SK-N-SH (cell line): Measurements from ENCODE around the gene NCKAP5. TPM values are rescaled to one million over a fixed set of nuclear protein-coding genes. Genes with fewer than 3 reads are reported as not detected.

Experiments
- CTCF ChIA-PET: fragments of 300-600, 350-600 bp; formaldehyde crosslinking; extraction: SDS; loops from one replicate; lab custom pipeline; 2021; lab: Yijun Ruan, JAX
- POLR2A ChIA-PET: fragments of 350-600 bp; sonication (Branson Sonifier 250); formaldehyde crosslinking; extraction: SDS; loops from one replicate; lab custom pipeline; 2020; ENCODE audit warnings: antibody characterized with exemption, inconsistent platforms; lab: Yijun Ruan, JAX
- DNase-seq: peaks from one replicate; pipeline ENCODE4 v3.0.0; 2012
- H2AFZ ChIP-seq: fragments of 200-600 bp; sonication (generic); 2 replicates; pipeline ENCODE4 v1.8.1; 2016; ENCODE audit warnings: antibody characterized with exemption, mild to moderate bottlenecking, low read depth
- H3F3A ChIP-seq: fragments of 200-600 bp; sonication (generic); replicated peaks from 2 replicates; pipeline ENCODE3; 2016; ENCODE audit warnings: antibody characterized with exemption, mild to moderate bottlenecking; ENCODE audit not compliant: insufficient read depth
- H3K27ac ChIP-seq, 2 experiments: fragments of 200-500 bp in 1 of 2; fragments of 200-600 bp in 1 of 2; sonication (Bioruptor generic) in 1 of 2; sonication (generic), shearing (Covaris generic) in 1 of 2; 2 replicates each; pipeline versions ENCODE4 v1.5.1 to v1.6.1; 2014 to 2016; ENCODE audit warnings: low read depth in 2 of 2, inconsistent platforms in 1 of 2, low read length in 1 of 2, mild to moderate bottlenecking in 1 of 2, mixed read lengths in 1 of 2
- H3K27me3 ChIP-seq: fragments of 200-600 bp; sonication (generic), shearing (Covaris generic); 2 replicates; pipeline ENCODE4 v1.6.1; 2016; ENCODE audit warnings: mixed run types; ENCODE audit not compliant: insufficient read depth
- H3K36me3 ChIP-seq, 2 experiments: fragments of 200-500 bp in 1 of 2; fragments of 200-600 bp in 1 of 2; sonication (Bioruptor generic) in 1 of 2; sonication (generic) in 1 of 2; replicated peaks in 1 of 2; 2 replicates each; pipeline versions ENCODE3 to v1.5.1; 2014 to 2016; ENCODE audit warnings: low read length in 1 of 2, mild to moderate bottlenecking in 1 of 2; ENCODE audit not compliant: insufficient read depth in 2 of 2, control insufficient read depth in 1 of 2
- H3K4me1 ChIP-seq, 2 experiments: fragments of 200-500 bp in 1 of 2; fragments of 200-600 bp in 1 of 2; sonication (Bioruptor generic) in 1 of 2; sonication (generic), shearing (Covaris generic) in 1 of 2; 2 replicates each; pipeline versions ENCODE4 v1.5.1 to v1.6.1; 2014 to 2016; ENCODE audit warnings: low read depth in 1 of 2, low read length in 1 of 2, mixed run types in 1 of 2; ENCODE audit not compliant: insufficient read depth in 2 of 2, control insufficient read depth in 1 of 2
- H3K4me2 ChIP-seq: fragments of 200-600 bp; sonication (generic), shearing (Covaris generic); 2 replicates; pipeline ENCODE4 v1.6.1; 2017; ENCODE audit warnings: mixed run types
- H3K4me3 ChIP-seq, 2 experiments: fragments of 200-500 bp in 1 of 2; fragments of 200-600 bp in 1 of 2; sonication (Bioruptor generic) in 1 of 2; sonication (generic), shearing (Covaris generic) in 1 of 2; 2 replicates each; pipeline versions ENCODE4 v1.5.1 to v1.8.1; 2014 to 2016; ENCODE audit warnings: low read depth in 2 of 2, inconsistent platforms in 1 of 2, low read length in 1 of 2, mild to moderate bottlenecking in 1 of 2, mixed read lengths in 1 of 2, moderate library complexity in 1 of 2
- H3K79me2 ChIP-seq: fragments of 200-600 bp; sonication (generic); 2 replicates; pipeline ENCODE4 v1.8.1; 2017; ENCODE audit warnings: mild to moderate bottlenecking; ENCODE audit not compliant: insufficient read depth
- H3K9ac ChIP-seq: fragments of 200-600 bp; sonication (generic); 2 replicates; pipeline ENCODE4 v1.6.1; 2017; ENCODE audit warnings: mixed run types
- H3K9me2 ChIP-seq: fragments of 200-600 bp; sonication (generic); 2 replicates; pipeline ENCODE4 v1.6.1; 2017; ENCODE audit warnings: mixed run types
- H3K9me3 ChIP-seq: fragments of 200-600 bp; sonication (generic); 2 replicates; pipeline ENCODE4 v1.6.1; 2017; ENCODE audit warnings: mixed run types, mild to moderate bottlenecking, moderate library complexity
- H4K20me1 ChIP-seq: fragments of 200-600 bp; sonication (generic); 2 replicates; pipeline ENCODE4 v1.6.1; 2017; ENCODE audit warnings: mild to moderate bottlenecking, mixed run types; ENCODE audit not compliant: insufficient read depth
- EZH2phosphoT487 ChIP-seq: fragments of 200-600 bp; sonication (generic); IDR thresholded peaks from 2 replicates; pipeline ENCODE4 v1.6.1; 2017; ENCODE audit warnings: low read depth, mixed run types, mild to moderate bottlenecking, antibody characterized with exemption, moderate library complexity, borderline replicate concordance
- FOSL2 ChIP-seq: IDR thresholded peaks from 2 replicates; pipeline ENCODE4 v1.4.0; 2012; ENCODE audit warnings: low read depth, mild to moderate bottlenecking, moderate library complexity, borderline replicate concordance
- FOXM1 ChIP-seq: IDR thresholded peaks from 2 replicates; pipeline ENCODE4 v1.4.0; 2012; ENCODE audit warnings: low read depth, mild to moderate bottlenecking
- MXI1 ChIP-seq: IDR thresholded peaks from 2 replicates; pipeline ENCODE4 v1.6.1; 2012; ENCODE audit warnings: mild to moderate bottlenecking, low read depth, low read length, improper control_type of control experiment
- NRF1 ChIP-seq: IDR thresholded peaks from 2 replicates; pipeline ENCODE4 v1.6.1; 2012; ENCODE audit warnings: low read depth, mild to moderate bottlenecking, low read length
- RFX5 ChIP-seq: IDR thresholded peaks from 2 replicates; pipeline ENCODE4 v1.6.1; 2012; ENCODE audit warnings: mild to moderate bottlenecking, improper control_type of control experiment, low read length
- RXRA ChIP-seq: IDR thresholded peaks from 2 replicates; pipeline ENCODE4 v1.4.0; 2012; ENCODE audit warnings: low read depth, mild to moderate bottlenecking, borderline replicate concordance
- SMC3 ChIP-seq: IDR thresholded peaks from 2 replicates; pipeline ENCODE4 v1.6.1; 2012; ENCODE audit warnings: low read depth, low read length, improper control_type of control experiment
- TAF1 ChIP-seq: IDR thresholded peaks from 2 replicates; pipeline ENCODE4 v1.6.1; 2012; ENCODE audit warnings: low read depth, mild to moderate bottlenecking, low read length, moderate library complexity, borderline replicate concordance
- TCF12 ChIP-seq: IDR thresholded peaks from 2 replicates; pipeline ENCODE4 v1.4.0; 2012
- TEAD4 ChIP-seq: IDR thresholded peaks from 2 replicates; pipeline ENCODE4 v1.4.0; 2012; ENCODE audit warnings: mild to moderate bottlenecking, borderline replicate concordance; ENCODE audit not compliant: insufficient read depth
- YY1 ChIP-seq: IDR thresholded peaks from 2 replicates; pipeline ENCODE4 v1.4.0; 2012; ENCODE audit warnings: low read depth, mild to moderate bottlenecking
- WGBS: methylation state at CpG from one replicate; pipeline ENCODE4 v1.1.6; 2017; ENCODE audit warnings: low lambda C conversion rate; 5-methylcytosine and 5-hydroxymethylcytosine counted together
- polyA plus RNA-seq, 3 experiments: library from polyadenylated mRNA; depleted of rRNA; stranded (reverse); fragments of >200 nt; gene quantifications; 2 replicates each; pipeline ENCODE4 v1.2.3, GENCODE V29; 2012
- TF ChIP-seq, protein P1 (sequence below): IDR thresholded peaks from 2 replicates; pipeline ENCODE4; 2012
- TF ChIP-seq, protein P2 (sequence below): IDR thresholded peaks from 2 replicates; pipeline ENCODE4 v1.4.0; 2012; ENCODE audit warnings: low read depth, borderline replicate concordance
- TF ChIP-seq, protein P3 (sequence below): IDR thresholded peaks from 2 replicates; pipeline ENCODE4 v1.4.0; 2012; ENCODE audit warnings: low read depth, borderline replicate concordance
- TF ChIP-seq, protein P4 (sequence below): fragments of 150-350 bp; IDR thresholded peaks from 2 replicates; pipeline ENCODE4 v1.6.1; 2016; ENCODE audit warnings: mild to moderate bottlenecking, low read depth, low read length

NCKAP5 gene
- polyA plus RNA-seq, 1 of the 3 experiments (the other 2 are of a cell fraction), result 0.02 TPM

DNA sequence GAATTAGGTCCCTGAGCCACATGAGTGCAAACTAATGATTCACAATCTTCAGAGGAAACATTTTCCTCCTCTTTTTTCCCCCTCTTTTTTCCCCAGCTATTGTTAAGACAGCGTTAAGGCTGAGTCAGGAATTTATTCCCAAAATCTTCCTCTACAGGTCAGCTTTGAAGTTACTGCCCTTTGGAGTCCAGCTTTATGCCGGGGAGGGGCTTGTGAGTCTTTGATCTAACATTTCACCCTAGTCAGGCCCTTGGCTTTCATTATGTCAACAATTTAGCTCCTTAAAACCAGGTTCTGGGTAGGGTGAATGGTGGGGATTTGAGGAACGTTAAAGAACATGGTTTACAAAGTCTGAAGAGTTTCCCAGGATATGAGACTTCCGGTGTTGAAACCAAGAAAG, 807.3 kb downstream of the NCKAP5 start:
- no peak for TF ChIP-seq RXRA
- TF ChIP-seq RFX5, result no peak
- no peak for TF ChIP-seq MXI1
- TF ChIP-seq, protein P1, sequence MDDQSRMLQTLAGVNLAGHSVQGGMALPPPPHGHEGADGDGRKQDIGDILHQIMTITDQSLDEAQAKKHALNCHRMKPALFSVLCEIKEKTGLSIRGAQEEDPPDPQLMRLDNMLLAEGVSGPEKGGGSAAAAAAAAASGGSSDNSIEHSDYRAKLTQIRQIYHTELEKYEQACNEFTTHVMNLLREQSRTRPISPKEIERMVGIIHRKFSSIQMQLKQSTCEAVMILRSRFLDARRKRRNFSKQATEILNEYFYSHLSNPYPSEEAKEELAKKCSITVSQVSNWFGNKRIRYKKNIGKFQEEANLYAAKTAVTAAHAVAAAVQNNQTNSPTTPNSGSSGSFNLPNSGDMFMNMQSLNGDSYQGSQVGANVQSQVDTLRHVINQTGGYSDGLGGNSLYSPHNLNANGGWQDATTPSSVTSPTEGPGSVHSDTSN, result no peak
- TF ChIP-seq, protein P2, sequence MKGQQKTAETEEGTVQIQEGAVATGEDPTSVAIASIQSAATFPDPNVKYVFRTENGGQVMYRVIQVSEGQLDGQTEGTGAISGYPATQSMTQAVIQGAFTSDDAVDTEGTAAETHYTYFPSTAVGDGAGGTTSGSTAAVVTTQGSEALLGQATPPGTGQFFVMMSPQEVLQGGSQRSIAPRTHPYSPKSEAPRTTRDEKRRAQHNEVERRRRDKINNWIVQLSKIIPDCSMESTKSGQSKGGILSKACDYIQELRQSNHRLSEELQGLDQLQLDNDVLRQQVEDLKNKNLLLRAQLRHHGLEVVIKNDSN, result no peak
- no peak for TF ChIP-seq FOSL2
- no peak for TF ChIP-seq TAF1
- no peak for TF ChIP-seq TEAD4
- TF ChIP-seq YY1, result no peak
- TF ChIP-seq SMC3, result no peak
- TF ChIP-seq FOXM1, result no peak
- TF ChIP-seq NRF1, result no peak
- TF ChIP-seq, protein P3, sequence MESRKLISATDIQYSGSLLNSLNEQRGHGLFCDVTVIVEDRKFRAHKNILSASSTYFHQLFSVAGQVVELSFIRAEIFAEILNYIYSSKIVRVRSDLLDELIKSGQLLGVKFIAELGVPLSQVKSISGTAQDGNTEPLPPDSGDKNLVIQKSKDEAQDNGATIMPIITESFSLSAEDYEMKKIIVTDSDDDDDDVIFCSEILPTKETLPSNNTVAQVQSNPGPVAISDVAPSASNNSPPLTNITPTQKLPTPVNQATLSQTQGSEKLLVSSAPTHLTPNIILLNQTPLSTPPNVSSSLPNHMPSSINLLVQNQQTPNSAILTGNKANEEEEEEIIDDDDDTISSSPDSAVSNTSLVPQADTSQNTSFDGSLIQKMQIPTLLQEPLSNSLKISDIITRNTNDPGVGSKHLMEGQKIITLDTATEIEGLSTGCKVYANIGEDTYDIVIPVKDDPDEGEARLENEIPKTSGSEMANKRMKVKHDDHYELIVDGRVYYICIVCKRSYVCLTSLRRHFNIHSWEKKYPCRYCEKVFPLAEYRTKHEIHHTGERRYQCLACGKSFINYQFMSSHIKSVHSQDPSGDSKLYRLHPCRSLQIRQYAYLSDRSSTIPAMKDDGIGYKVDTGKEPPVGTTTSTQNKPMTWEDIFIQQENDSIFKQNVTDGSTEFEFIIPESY, result no peak
- no peak for TF ChIP-seq TCF12
- TF ChIP-seq, protein P4, sequence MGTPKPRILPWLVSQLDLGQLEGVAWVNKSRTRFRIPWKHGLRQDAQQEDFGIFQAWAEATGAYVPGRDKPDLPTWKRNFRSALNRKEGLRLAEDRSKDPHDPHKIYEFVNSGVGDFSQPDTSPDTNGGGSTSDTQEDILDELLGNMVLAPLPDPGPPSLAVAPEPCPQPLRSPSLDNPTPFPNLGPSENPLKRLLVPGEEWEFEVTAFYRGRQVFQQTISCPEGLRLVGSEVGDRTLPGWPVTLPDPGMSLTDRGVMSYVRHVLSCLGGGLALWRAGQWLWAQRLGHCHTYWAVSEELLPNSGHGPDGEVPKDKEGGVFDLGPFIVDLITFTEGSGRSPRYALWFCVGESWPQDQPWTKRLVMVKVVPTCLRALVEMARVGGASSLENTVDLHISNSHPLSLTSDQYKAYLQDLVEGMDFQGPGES, result no peak
- TF ChIP-seq EZH2phosphoT487, result no peak
- Histone ChIP-seq H3F3A (peaks cover 3% of the 10 kb centered on the region), H3K27ac (no peak overlapping the region), H3K9me3 (0 out of 2 replicates have a peak, but pooled peaks cover 6% of the 10 kb centered on the region), H2AFZ (no peak overlapping the region), H3K27me3 (no peaks in the 10 kb centered on the region), H3K36me3 (no peaks in the 10 kb centered on the region), H3K9me2 (no peaks in the 10 kb centered on the region), H3K4me2 (no peak overlapping the region), H3K4me1 (peaks cover 7 to 15% of the 10 kb centered on the region in 2 experiments; a peak in 3 of 4 replicates), H3K79me2 (no peaks in the 10 kb centered on the region), H3K4me3 (no peak overlapping the region), H4K20me1 (no peaks in the 10 kb centered on the region), H3K9ac (no peak overlapping the region)
- 76% methylated on average over 4 of the region's 4 CpGs for WGBS
- DNase-seq, result no peak
- POLR2A ChIA-PET, result no interaction called here
- CTCF ChIA-PET, result interaction anchor here (1.1 to 1.3 kb wide), 2 partner anchors 15 to 110 kb away, joined by 3 to 4 read pairs; no protein-coding TSS in a partner anchor
